K562 (cell line): ENCODE measurements around the gene MLLT3. TPM values are rescaled to one million over a fixed set of nuclear protein-coding genes. Genes with fewer than 3 reads are reported as not detected.

Source experiments
- ATAC-seq: fragments of 200-7000 bp; cut with Tn5 transposase; 3 replicates; pipeline ENCODE4 v1.9.1; 2020; ENCODE audit warnings: moderate library complexity
- BruUV-seq: library from RNA; stranded (reverse); fragments of 400-500 nt; replicated peaks from 2 replicates; lab custom pipeline; 2021; lab: Mats Ljungman, UMichigan
- CTCF ChIA-PET: fragments of 300-600 bp; formaldehyde crosslinking; extraction: SDS; loops from one replicate; lab custom pipeline; 2021; ENCODE audit warnings: low intra/inter-chr PET ratio; lab: Yijun Ruan, JAX
- POLR2A ChIA-PET: fragments of 300-600, 350-650 bp; sonication (Branson Sonifier 250); formaldehyde crosslinking; extraction: SDS; loops from one replicate; lab custom pipeline; 2021; ENCODE audit warnings: antibody characterized with exemption, inconsistent platforms; lab: Yijun Ruan, JAX
- DNase-seq, 4 experiments: peaks; one replicate each; pipeline versions ENCODE4 v3.0.0 to v3.0.0-alpha.2; 2011 to 2018; ENCODE audit warnings: low spot score in 3 of 4, mixed read lengths in 3 of 4; ENCODE audit errors: extremely low read depth in 1 of 4
- FAIRE-seq: peaks from 2 replicates; lab custom pipeline; 2011; peaks lifted over from hg19 to GRCh38; lab: Jason Lieb, UNC
- H2AFZ ChIP-seq: 2 replicates; pipeline ENCODE4 v1.6.0; 2011; ENCODE audit warnings: low read depth, low read length, control low read depth, inconsistent platforms
- H3K27ac ChIP-seq: fragments of 200-600 bp; 3 replicates; pipeline ENCODE4 v1.8.0; 2011; ENCODE audit warnings: low read depth, mild to moderate bottlenecking, control low read depth, inconsistent platforms, low read length, moderate library complexity, mixed read lengths; ENCODE audit errors: extremely low read depth
- H3K27me3 ChIP-seq, 2 experiments: fragments of 300-600 bp in 1 of 2; 2 replicates in 1 of 2; 3 replicates in 1 of 2; pipeline versions ENCODE4 v1.6.0 to v1.8.0; 2011; ENCODE audit warnings: inconsistent platforms in 2 of 2, low read length in 2 of 2, mild to moderate bottlenecking in 1 of 2, mixed read lengths in 1 of 2, moderate library complexity in 1 of 2; ENCODE audit not compliant: control insufficient read depth in 2 of 2, insufficient read depth in 2 of 2
- H3K36me3 ChIP-seq: fragments of 300-600 bp; 3 replicates; pipeline ENCODE4 v1.8.0; 2011; ENCODE audit warnings: mild to moderate bottlenecking, low read length, inconsistent platforms; ENCODE audit not compliant: control insufficient read depth, insufficient read depth
- H3K4me1 ChIP-seq, 2 experiments: fragments of 200-600 bp in 1 of 2; replicated peaks in 1 of 2; 2 replicates in 1 of 2; 3 replicates in 1 of 2; pipeline versions ENCODE4 v1.5.1 to v1.8.0; 2011; ENCODE audit warnings: inconsistent platforms in 2 of 2, low read length in 2 of 2, mild to moderate bottlenecking in 1 of 2, mixed read lengths in 1 of 2, moderate library complexity in 1 of 2; ENCODE audit not compliant: control insufficient read depth in 2 of 2, insufficient read depth in 2 of 2
- H3K4me2 ChIP-seq: 2 replicates; pipeline ENCODE4 v1.6.1; 2011; ENCODE audit warnings: low read length, control low read depth, inconsistent platforms, mixed read lengths; ENCODE audit not compliant: insufficient read depth
- H3K4me3 ChIP-seq: fragments of 200-600 bp; sonication (generic), shearing (Covaris generic); 2 replicates; pipeline ENCODE4 v1.5.1; 2016; ENCODE audit warnings: control low read depth, inconsistent platforms
- H3K79me2 ChIP-seq: fragments of 200-600 bp; 3 replicates; pipeline ENCODE4 v1.8.0; 2011; ENCODE audit warnings: low read length, inconsistent platforms; ENCODE audit not compliant: control insufficient read depth, insufficient read depth
- H3K9ac ChIP-seq, 2 experiments: 2 replicates each; pipeline versions ENCODE4 v1.6.0 to v1.6.1; 2011; ENCODE audit warnings: low read depth in 2 of 2, low read length in 2 of 2, control low read depth in 1 of 2, inconsistent platforms in 1 of 2, mild to moderate bottlenecking in 1 of 2, mixed read lengths in 1 of 2; ENCODE audit not compliant: insufficient read depth in 1 of 2
- H3K9me1 ChIP-seq: one replicate; pipeline ENCODE4 v1.6.0; 2011; ENCODE audit warnings: inconsistent platforms, mild to moderate bottlenecking, low read length, moderate library complexity; ENCODE audit not compliant: control insufficient read depth, insufficient read depth
- H3K9me3 ChIP-seq: replicated peaks from 2 replicates; pipeline ENCODE4 v1.5.1; 2011; ENCODE audit warnings: low read depth, low read length, inconsistent platforms; ENCODE audit not compliant: control insufficient read depth, insufficient read depth
- H4K20me1 ChIP-seq: replicated peaks from 2 replicates; pipeline ENCODE4 v1.6.1; 2011; ENCODE audit warnings: low read length, inconsistent platforms, mixed read lengths; ENCODE audit not compliant: control insufficient read depth, insufficient read depth
- ESRRB ChIP-seq: fragments of 250-450 bp; sonication (Bioruptor Pico); IDR thresholded peaks from 2 replicates; pipeline ENCODE4 v1.5.0; 2020; ENCODE audit warnings: mild to moderate bottlenecking, moderate library complexity, borderline replicate concordance
- KDM1A ChIP-seq, 2 experiments: fragments of 450-650 bp; IDR thresholded peaks; 2 replicates each; pipeline ENCODE4 v1.6.1; 2016; ENCODE audit warnings: mild to moderate bottlenecking in 2 of 2
- LEF1 ChIP-seq: fragments of 450-650 bp; IDR thresholded peaks from 2 replicates; pipeline ENCODE4 v1.6.1; 2016; ENCODE audit warnings: mild to moderate bottlenecking
- MYC ChIP-seq, 2 experiments: fragments of 250-450 bp in 1 of 2; sonication (Bioruptor Pico) in 1 of 2; IDR thresholded peaks; 2 replicates each; pipeline versions ENCODE4 v1.5.1 to v1.6.1; 2012 to 2021; ENCODE audit warnings: low read depth in 2 of 2, borderline replicate concordance in 1 of 2, improper control_type of control experiment in 1 of 2, low read length in 1 of 2, mild to moderate bottlenecking in 1 of 2, moderate library complexity in 1 of 2
- STAT6 ChIP-seq: sonication (generic); formaldehyde crosslinking; IDR thresholded peaks from 2 replicates; pipeline ENCODE4 v1.8.1; 2023; ENCODE audit warnings: mild to moderate bottlenecking, missing genetic modification reagents
- TEAD2 ChIP-seq: fragments of 450-650 bp; IDR thresholded peaks from 2 replicates; pipeline ENCODE4 v1.6.1; 2016; ENCODE audit warnings: missing genetic modification characterization, control low read depth, missing compliant biosample characterization
- YBX1 ChIP-seq: fragments of 450-650 bp; IDR thresholded peaks from 2 replicates; pipeline ENCODE4 v1.7.1; 2016; ENCODE audit warnings: mild to moderate bottlenecking
- ZNF3 ChIP-seq: fragments of 250-450 bp; sonication (Bioruptor Pico); IDR thresholded peaks from 2 replicates; pipeline ENCODE4 v1.5.0; 2021; ENCODE audit warnings: mild to moderate bottlenecking, moderate library complexity
- ZNF639 ChIP-seq, 2 experiments: fragments of 200-800 bp in 1 of 2; sonication (Bioruptor generic) in 1 of 2; sonication (generic) in 1 of 2; formaldehyde crosslinking in 1 of 2; IDR thresholded peaks in 1 of 2; conservative IDR thresholded peaks in 1 of 2; 2 replicates each; pipeline versions ENCODE4 v1.5.0 to v1.6.1; 2016 to 2020; ENCODE audit warnings: missing compliant biosample characterization in 1 of 2, missing genetic modification characterization in 1 of 2, missing genetic modification reagents in 1 of 2
- WGBS: fragments of 100-300 bp; shearing (Covaris generic); methylation state at CpG from one replicate; pipeline ENCODE4 v1.1.6; 2016; ENCODE audit warnings: low coverage, mixed read lengths; ENCODE audit not compliant: insufficient coverage; ENCODE audit errors: missing lambda C conversion rate; 5-methylcytosine and 5-hydroxymethylcytosine counted together
- in situ Hi-C: fragments of 300-500 bp; cut with MboI; formaldehyde crosslinking; loops from 4 replicates; pipeline ENCODE4 v1.15.0; 2018; ENCODE audit warnings: inconsistent platforms, mixed read lengths
- intact Hi-C: fragments of 100-400 bp; cut with micrococcal nuclease; formaldehyde crosslinking; loops from 2 replicates; pipeline ENCODE4 v1.14.2; 2022
- polyA plus RNA-seq, 8 experiments: library from polyadenylated mRNA; depleted of rRNA in 4 of 8; stranded (reverse) in 5 of 8; unstranded in 3 of 8; fragments of >200 nt; fragmentation: Nextera tagmentation in 2 of 8; fragmentation: Illumina TruSeq in 1 of 8; extraction: Ambion mirVana in 2 of 8; extraction: Trizol in 1 of 8; gene quantifications; 2 replicates each; pipeline versions ENCODE4 v1.2.1 to v1.2.3, GENCODE V29; 2011 to 2014; ENCODE audit warnings: inconsistent platforms in 1 of 8, missing spikeins in 1 of 8
- total RNA-seq, 7 experiments: library from RNA; depleted of rRNA in 6 of 7; stranded (reverse); fragments of >200 nt in 6 of 7; fragmentation: Illumina TruSeq in 2 of 7; extraction: Trizol in 2 of 7; gene quantifications; 2 replicates each; pipeline versions ENCODE4 v1.2.1 to v1.2.3, GENCODE V29; 2011 to 2021; ENCODE audit warnings: low replicate concordance in 1 of 7

Gene MLLT3
- total and polyA plus RNA-seq, 9 of the 15 experiments (the other 6 are each of a cell fraction or from before 2014, with no cell fraction given), result 0.07 to 0.42 (median 0.22) TPM; not detected in 4

GRCh38 chr9:20618361-20618802 is 3.9 kb downstream of the MLLT3 start:
- intact Hi-C loops (no loop called here), in situ Hi-C loops (no loop called here)
- BruUV-seq, result no TSS peak
- Histone ChIP-seq H3K27me3 (no peaks in the 10 kb centered on the region), H3K9ac (no peak overlapping the region), H3K79me2 (no peaks in the 10 kb centered on the region), H3K36me3 (no peaks in the 10 kb centered on the region), H3K27ac (no peak overlapping the region), H3K4me1 (no peaks in the 10 kb centered on the region), H3K9me3 (no peaks in the 10 kb centered on the region), H3K9me1 (no peaks in the 10 kb centered on the region), H3K4me3 (no peak overlapping the region), H4K20me1 (no peaks in the 10 kb centered on the region), H3K4me2 (no peak overlapping the region), H2AFZ (no peak overlapping the region)
- no peak for TF ChIP-seq YBX1
- no peak for TF ChIP-seq MYC (IDR thresholded peaks at IDR 0.05; ENCODE audit: low read depth, low read length)
- no peak for TF ChIP-seq MYC (CRISPR knock-in tag; IDR thresholded peaks at IDR 0.05; ENCODE audit: borderline replicate concordance, low read depth)
- TF ChIP-seq ZNF639 (CRISPR knock-in tag; conservative IDR thresholded peaks at IDR 0.05 in 1 of 2, IDR thresholded peaks at IDR 0.05 in 1 of 2), result no peak
- no peak for TF ChIP-seq STAT6 (CRISPR knock-in tag)
- TF ChIP-seq ESRRB (CRISPR knock-in tag), result no peak
- TF ChIP-seq ZNF3 (CRISPR knock-in tag), result no peak
- TF ChIP-seq LEF1, result no peak
- TF ChIP-seq TEAD2, result no peak
- no peak for TF ChIP-seq KDM1A (IDR thresholded peaks at IDR 0.05)
- POLR2A ChIA-PET, result no interaction called here
- 17% methylated on average over 2 of the region's 2 CpGs for WGBS
- FAIRE-seq (no peak), DNase-seq (no peak), ATAC-seq (no peak)
- CTCF ChIA-PET, result no interaction called here
